ENCODE results near the gene TSPAN9.

TSPAN9 gene

GRCh38 chr12:3085341-3086139 is 8.4 kb downstream of the TSPAN9 start:
- no peak for TF ChIP-seq EZH2phosphoT487 (conservative IDR thresholded peaks at IDR 0.05; ENCODE audit: low read length)
- TF ChIP-seq CTCF (IDR thresholded peaks at IDR 0.05; ENCODE audit: insufficient read depth, low read length, poor library complexity, severe bottlenecking), result no peak
- no peaks in the 10 kb centered on the region for H4K20me1 ChIP-seq (ENCODE audit: low read depth, low read length)
- no peak overlapping the region for H3K27ac ChIP-seq (ENCODE audit: low read depth, low read length)
- H3K79me2 ChIP-seq (ENCODE audit: insufficient read depth, low read length), result no peaks in the 10 kb centered on the region
- no peak overlapping the region for H3K9ac ChIP-seq (ENCODE audit: low read length)
- H3K36me3 ChIP-seq (ENCODE audit: low read length), result no peaks in the 10 kb centered on the region
- H3K27me3 ChIP-seq (ENCODE audit: low read length), result no peaks in the 10 kb centered on the region
- no peak overlapping the region for H3K4me2 ChIP-seq (ENCODE audit: low read depth, low read length, poor library complexity, severe bottlenecking)
- H3K9me2 ChIP-seq (replicated peaks; ENCODE audit: insufficient read depth, low read length), result no peaks in the 10 kb centered on the region
- no peaks in the 10 kb centered on the region for H3K9me3 ChIP-seq (ENCODE audit: insufficient read depth, low read length)
- no peak overlapping the region for H2AFZ ChIP-seq (ENCODE audit: low read depth, low read length, severe bottlenecking)
- no peaks in the 10 kb centered on the region for H3F3A ChIP-seq (ENCODE audit: insufficient read depth)
- no peak overlapping the region for H3K4me3 ChIP-seq (ENCODE audit: insufficient read depth, low read length, poor library complexity, severe bottlenecking)

- Histone ChIP-seq H3K4me3 (ENCODE audit: insufficient read depth, low read length, poor library complexity, severe bottlenecking) (no peak overlapping the region), H3K9ac (ENCODE audit: low read length) (no peak overlapping the region), H3K27me3 (ENCODE audit: low read length) (no peaks in the 10 kb centered on the region), H3K4me2 (ENCODE audit: low read depth, low read length, poor library complexity, severe bottlenecking) (no peak overlapping the region), H3K79me2 (ENCODE audit: insufficient read depth, low read length) (no peaks in the 10 kb centered on the region), H3K27ac (ENCODE audit: low read depth, low read length) (no peak overlapping the region), H3K36me3 (ENCODE audit: low read length) (no peaks in the 10 kb centered on the region), H3F3A (ENCODE audit: insufficient read depth) (no peaks in the 10 kb centered on the region), H4K20me1 (ENCODE audit: low read depth, low read length) (no peaks in the 10 kb centered on the region), H3K9me3 (ENCODE audit: insufficient read depth, low read length) (no peaks in the 10 kb centered on the region), H3K9me2 (replicated peaks; ENCODE audit: insufficient read depth, low read length) (no peaks in the 10 kb centered on the region), H2AFZ (ENCODE audit: low read depth, low read length, severe bottlenecking) (no peak overlapping the region)
- TF ChIP-seq CTCF (IDR thresholded peaks at IDR 0.05; ENCODE audit: insufficient read depth, low read length, poor library complexity, severe bottlenecking) (no peak), EZH2phosphoT487 (conservative IDR thresholded peaks at IDR 0.05; ENCODE audit: low read length) (no peak)
These were observed 9.0 kb downstream of the TSPAN9 start for GRCh38 chr12:3086211-3086610.

- H3K4me2 ChIP-seq (ENCODE audit: low read depth, low read length, poor library complexity, severe bottlenecking), result no peak overlapping the region
- H3K4me3 ChIP-seq (ENCODE audit: insufficient read depth, low read length, poor library complexity, severe bottlenecking), result no peak overlapping the region
These were observed 9.6 kb downstream of the TSPAN9 start for GRCh38 chr12:3086729-3087323.

More at GRCh38 chr12:3086729-3087323, 9.6 kb downstream of the TSPAN9 start:
- no peaks in the 10 kb centered on the region for H3K9me3 ChIP-seq (ENCODE audit: insufficient read depth, low read length)
- H3K27me3 ChIP-seq (ENCODE audit: low read length), result no peaks in the 10 kb centered on the region
- no peak overlapping the region for H3K9ac ChIP-seq (ENCODE audit: low read length)
- H3K9me2 ChIP-seq (replicated peaks; ENCODE audit: insufficient read depth, low read length), result no peaks in the 10 kb centered on the region
- TF ChIP-seq EZH2phosphoT487 (conservative IDR thresholded peaks at IDR 0.05; ENCODE audit: low read length), result no peak
- no peak for TF ChIP-seq CTCF (IDR thresholded peaks at IDR 0.05; ENCODE audit: insufficient read depth, low read length, poor library complexity, severe bottlenecking)
- H3K79me2 ChIP-seq (ENCODE audit: insufficient read depth, low read length), result no peaks in the 10 kb centered on the region
- no peak overlapping the region for H2AFZ ChIP-seq (ENCODE audit: low read depth, low read length, severe bottlenecking)
- H3K36me3 ChIP-seq (ENCODE audit: low read length), result no peaks in the 10 kb centered on the region
- H3K27ac ChIP-seq (ENCODE audit: low read depth, low read length), result no peak overlapping the region
- no peaks in the 10 kb centered on the region for H4K20me1 ChIP-seq (ENCODE audit: low read depth, low read length)
- H3F3A ChIP-seq (ENCODE audit: insufficient read depth), result no peaks in the 10 kb centered on the region

Data from SU-DHL-6 (cell line).